HG02840 (cell line): ENCODE measurements around the gene BRINP1.

ENCODE experiments used
- ATAC-seq: cut with Tn5 transposase; IDR thresholded peaks from one replicate; pipeline ENCODE4 v1.9.1; 2021; ENCODE audit warnings: mild to moderate bottlenecking, moderate library complexity, moderate number of reproducible peaks; ENCODE audit not compliant: unreplicated experiment, low FRiP score

BRINP1 gene

GRCh38 chr9:119153402-119153801, 215.8 kb downstream of the BRINP1 start:
- ATAC-seq, result no peak

- ATAC-seq, result no peak
Measured at GRCh38 chr9:119148855-119149254, 220.4 kb downstream of the BRINP1 start.

- ATAC-seq, result no peak
Measured at GRCh38 chr9:119137479-119137878, 231.8 kb downstream of the BRINP1 start.

GRCh38 chr9:119126040-119126439, 243.2 kb downstream of the BRINP1 start:
- no peak for ATAC-seq

GRCh38 chr9:119121899-119122298, 247.3 kb downstream of the BRINP1 start:
- no peak for ATAC-seq

DNA sequence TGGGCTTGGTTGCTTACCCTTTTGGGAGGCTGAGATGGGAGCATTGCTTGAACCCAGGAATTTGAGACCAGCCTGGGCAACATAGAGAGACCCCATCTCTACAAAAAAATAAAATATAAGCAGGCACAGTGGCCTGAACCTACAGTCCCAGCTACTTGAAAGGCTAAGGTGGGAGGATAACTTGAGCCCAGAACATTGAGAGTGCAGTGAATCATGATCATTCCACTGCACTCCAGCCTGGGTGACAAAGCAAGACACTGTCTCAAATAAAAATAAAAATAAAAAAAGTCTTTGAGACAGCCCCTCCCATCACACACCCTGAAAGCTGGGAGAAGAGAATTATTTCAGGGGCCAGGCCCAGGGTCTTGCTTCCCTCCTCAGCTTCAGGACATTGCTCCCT, 251.8 kb downstream of the BRINP1 start:
- no peak for ATAC-seq
